ENCODE measurements around the gene GIMAP8. TPM values are rescaled to one million over a fixed set of nuclear protein-coding genes. Genes with fewer than 3 reads are reported as not detected.

The GIMAP8 gene
- total RNA-seq, 6 experiments from 2014 or later, result 2.7 to 10.0 (median 6.2) TPM

DNA sequence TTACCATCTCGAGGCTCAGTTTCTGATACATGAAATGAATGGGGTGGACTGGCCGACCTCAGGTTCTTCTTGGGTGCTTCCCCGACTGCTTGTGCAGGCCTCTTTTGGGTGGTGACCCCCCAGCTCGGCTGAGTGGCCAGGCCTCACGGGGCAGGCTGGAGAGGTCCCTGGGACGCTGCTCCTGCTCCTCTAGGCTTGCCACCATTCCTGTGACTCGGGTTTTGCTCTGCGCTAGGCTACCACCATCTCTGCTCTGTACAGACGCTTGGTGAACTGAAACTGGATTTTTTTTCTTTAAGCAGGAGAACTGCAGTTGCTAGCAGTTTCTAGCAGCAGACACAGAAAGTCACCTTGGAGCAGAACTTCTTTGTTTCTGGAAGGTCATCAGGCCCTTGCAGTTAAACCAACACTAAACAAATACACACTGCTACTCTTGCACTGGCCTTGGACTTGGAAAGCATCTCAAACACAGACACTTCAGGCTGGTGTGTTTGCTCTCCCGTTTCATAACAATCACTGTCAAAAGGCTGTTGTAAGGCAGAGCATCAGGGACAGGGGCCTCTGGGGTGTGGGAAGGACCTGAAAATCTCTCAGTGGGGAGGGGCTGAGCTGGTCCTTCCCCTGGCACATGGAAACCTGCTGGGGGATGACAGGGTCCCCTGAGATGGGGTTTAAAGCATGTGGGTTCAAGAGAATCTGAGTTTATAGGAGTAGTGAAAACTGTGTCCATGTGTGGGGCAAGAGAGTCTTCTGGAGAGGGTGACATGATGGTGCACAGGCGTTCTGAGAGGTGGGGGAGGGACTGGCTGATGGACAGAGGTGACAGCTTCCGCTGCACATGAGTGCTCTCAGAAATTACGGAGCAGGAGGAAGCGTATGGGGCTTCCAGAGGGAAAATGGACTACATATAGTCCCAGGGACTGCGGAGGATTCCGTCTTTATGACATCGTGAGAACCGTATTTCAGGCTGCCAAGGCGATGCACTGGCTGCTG is 35.0 kb upstream of the GIMAP8 start:
- H3K4me3 ChIP-seq, result no peak overlapping the region
- H3K9me3 ChIP-seq, result no peaks in the 10 kb centered on the region
- H3K4me1 ChIP-seq, result peaks cover 0 to 14% (median 2%) of the 10 kb centered on the region in 4 donors
- DNase-seq, result peak in 1 of 3 donors; percentile 45
- peak overlapping the region in 1 of 3 donors; percentile 61 for H3K27ac ChIP-seq
- H3K27me3 ChIP-seq, result no peaks in the 10 kb centered on the region
- ATAC-seq, result peak; percentile 56 to 92 (median 61)
- WGBS (ENCODE audit: insufficient coverage, low coverage, low lambda C conversion rate, missing lambda C conversion rate), result 51% methylated on average over 5 of the region's 19 CpGs
- intact Hi-C loops (cut with DNase I), result no loop called here
- TF ChIP-seq, protein P1, sequence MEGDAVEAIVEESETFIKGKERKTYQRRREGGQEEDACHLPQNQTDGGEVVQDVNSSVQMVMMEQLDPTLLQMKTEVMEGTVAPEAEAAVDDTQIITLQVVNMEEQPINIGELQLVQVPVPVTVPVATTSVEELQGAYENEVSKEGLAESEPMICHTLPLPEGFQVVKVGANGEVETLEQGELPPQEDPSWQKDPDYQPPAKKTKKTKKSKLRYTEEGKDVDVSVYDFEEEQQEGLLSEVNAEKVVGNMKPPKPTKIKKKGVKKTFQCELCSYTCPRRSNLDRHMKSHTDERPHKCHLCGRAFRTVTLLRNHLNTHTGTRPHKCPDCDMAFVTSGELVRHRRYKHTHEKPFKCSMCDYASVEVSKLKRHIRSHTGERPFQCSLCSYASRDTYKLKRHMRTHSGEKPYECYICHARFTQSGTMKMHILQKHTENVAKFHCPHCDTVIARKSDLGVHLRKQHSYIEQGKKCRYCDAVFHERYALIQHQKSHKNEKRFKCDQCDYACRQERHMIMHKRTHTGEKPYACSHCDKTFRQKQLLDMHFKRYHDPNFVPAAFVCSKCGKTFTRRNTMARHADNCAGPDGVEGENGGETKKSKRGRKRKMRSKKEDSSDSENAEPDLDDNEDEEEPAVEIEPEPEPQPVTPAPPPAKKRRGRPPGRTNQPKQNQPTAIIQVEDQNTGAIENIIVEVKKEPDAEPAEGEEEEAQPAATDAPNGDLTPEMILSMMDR (IDR thresholded peaks at IDR 0.05), result no peak
- no peak for TF ChIP-seq POLR2A (IDR thresholded peaks at IDR 0.05)
- H3K36me3 ChIP-seq, result peaks cover 0 to 2% (median 0%) of the 10 kb centered on the region in 4 donors

DNA sequence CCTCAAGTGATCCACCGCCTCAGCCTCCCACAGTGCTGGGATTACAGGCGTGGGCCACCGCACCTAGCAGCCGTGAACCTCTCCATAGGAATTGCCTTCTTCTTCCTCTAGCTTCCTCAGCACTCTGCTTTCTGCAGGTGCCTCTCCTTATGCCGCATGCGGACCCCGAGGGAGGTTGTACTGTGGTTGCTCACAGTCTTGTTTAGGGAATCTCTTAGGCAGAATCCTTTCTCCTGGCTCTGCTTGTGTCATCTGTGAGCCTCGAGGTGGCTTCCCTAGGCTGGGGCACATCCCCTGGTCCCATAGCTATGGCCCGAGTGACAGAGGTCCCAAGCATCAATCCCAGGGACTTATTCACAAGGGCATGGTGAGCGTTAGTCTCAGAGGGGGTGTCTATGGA is 33.2 kb upstream of the GIMAP8 start:
- Histone ChIP-seq H3K4me3 (no peak overlapping the region), H3K4me1 (peaks cover 0 to 19% (median 2%) of the 10 kb centered on the region in 4 donors), H3K27me3 (no peaks in the 10 kb centered on the region), H3K27ac (no peak overlapping the region), H3K9me3 (no peaks in the 10 kb centered on the region), H3K36me3 (no peaks in the 10 kb centered on the region)
- TF ChIP-seq, protein P1 (IDR thresholded peaks at IDR 0.05), result no peak
- TF ChIP-seq POLR2A (IDR thresholded peaks at IDR 0.05), result no peak
- DNase-seq (peak in 1 of 3 donors; percentile 24), ATAC-seq (no peak)
- intact Hi-C loops (cut with DNase I), result no loop called here
- 100% methylated on average over 4 of the region's 10 CpGs for WGBS (ENCODE audit: insufficient coverage, low coverage, low lambda C conversion rate, missing lambda C conversion rate)

DNA sequence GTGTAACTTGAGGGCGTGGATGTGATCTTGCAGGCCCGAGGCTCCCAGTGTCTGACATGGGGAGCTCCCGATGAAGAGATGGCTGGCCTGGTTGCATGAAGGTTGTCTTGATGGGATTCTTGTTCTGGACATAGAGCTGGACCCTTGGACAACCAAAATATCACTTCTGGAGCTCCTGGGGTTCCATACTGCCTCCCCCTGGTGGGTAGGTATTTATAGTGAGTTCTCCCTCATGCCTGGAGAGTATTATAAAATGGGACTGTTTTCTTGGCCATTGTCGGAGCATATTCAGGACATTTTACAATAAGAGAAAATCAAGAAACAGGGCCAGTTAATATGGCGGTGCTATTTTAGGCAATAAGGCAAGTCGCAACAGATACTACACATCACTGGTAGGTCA is 32.6 kb upstream of the GIMAP8 start:
- Histone ChIP-seq H3K27ac (no peak overlapping the region), H3K9me3 (no peaks in the 10 kb centered on the region), H3K4me3 (no peak overlapping the region), H3K27me3 (no peaks in the 10 kb centered on the region), H3K4me1 (peaks cover 0 to 19% (median 2%) of the 10 kb centered on the region in 4 donors), H3K36me3 (no peaks in the 10 kb centered on the region)
- TF ChIP-seq, protein P1 (IDR thresholded peaks at IDR 0.05), result no peak
- TF ChIP-seq POLR2A (IDR thresholded peaks at IDR 0.05), result no peak
- WGBS (ENCODE audit: insufficient coverage, low coverage, low lambda C conversion rate, missing lambda C conversion rate), result 91% methylated on average over 4 of the region's 6 CpGs
- ATAC-seq (no peak), DNase-seq (peak in 1 of 3 donors; percentile 28)
- intact Hi-C loops (cut with DNase I), result no loop called here

DNA sequence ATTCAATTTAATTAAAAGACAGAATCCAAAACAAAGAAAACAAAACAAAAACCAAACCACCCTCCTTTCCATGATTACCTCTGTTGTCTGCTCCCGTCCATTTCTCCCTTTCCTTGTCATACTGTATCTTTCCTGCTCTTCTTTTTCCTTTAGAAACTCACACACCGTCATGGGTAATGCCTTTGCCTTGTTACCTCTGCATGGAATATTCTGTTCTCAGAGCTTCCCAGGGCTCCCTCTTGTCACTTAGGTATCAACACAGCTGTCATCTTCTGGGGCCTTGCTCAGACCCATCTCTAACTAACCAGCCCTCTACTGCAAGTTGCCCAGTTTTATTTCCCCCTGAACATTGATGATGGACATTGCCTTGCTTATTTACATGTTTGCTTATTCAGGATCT is 30.2 kb upstream of the GIMAP8 start:
- ATAC-seq, result no peak
- no peaks in the 10 kb centered on the region for H3K36me3 ChIP-seq
- intact Hi-C loops (cut with DNase I), result no loop called here
- peaks cover 0 to 12% (median 1%) of the 10 kb centered on the region in 4 donors for H3K4me1 ChIP-seq
- DNase-seq, result peak in 1 of 3 donors; percentile 11
- TF ChIP-seq, protein P1 (IDR thresholded peaks at IDR 0.05), result no peak
- no peak for TF ChIP-seq POLR2A (IDR thresholded peaks at IDR 0.05)
- no peaks in the 10 kb centered on the region for H3K27me3 ChIP-seq
- 83% methylated on average over 2 of the region's 2 CpGs for WGBS (ENCODE audit: insufficient coverage, low coverage, low lambda C conversion rate, missing lambda C conversion rate)
- no peak overlapping the region for H3K27ac ChIP-seq
- no peaks in the 10 kb centered on the region for H3K9me3 ChIP-seq
- no peak overlapping the region for H3K4me3 ChIP-seq
